Lower leg skin (tissue), 4 donors: Measurements from ENCODE around the gene FLNB. TPM values are rescaled to one million over a fixed set of nuclear protein-coding genes. Genes with fewer than 3 reads are reported as not detected.

Experiments
- DNase-seq, 2 donors: peaks; one replicate each; pipeline ENCODE4 v3.0.0-alpha.2; 2019; ENCODE audit warnings: low spot score in 2 of 2
- H3K4me3 ChIP-seq: fragments of 200-600 bp; sonication (generic); 2 replicates; pipeline ENCODE4 v1.5.1; 2017; ENCODE audit warnings: mild to moderate bottlenecking, low read depth; ENCODE audit not compliant: poor library complexity, severe bottlenecking
- POLR2A ChIP-seq, 2 donors: fragments of 450-650 bp; IDR thresholded peaks; one replicate each; pipeline ENCODE4 v1.6.1; 2016 to 2017; ENCODE audit warnings: antibody characterized with exemption in 2 of 2, mild to moderate bottlenecking in 1 of 2, moderate library complexity in 1 of 2
- WGBS, 2 donors: methylation state at CpG; one replicate each; pipeline ENCODE4 v1.1.5; 2018; 5-methylcytosine and 5-hydroxymethylcytosine counted together
- intact Hi-C: fragments of 100-400 bp; cut with DNase I; formaldehyde crosslinking; loops from one replicate; pipeline ENCODE4 v1.15.0; 2023; ENCODE audit warnings: low total_unique reads
- total RNA-seq, 4 donors: library from RNA; depleted of rRNA; stranded (reverse); fragments of >200 nt; gene quantifications; one replicate each; pipeline ENCODE4 v1.1.0, GENCODE V29; 2016
- TF ChIP-seq, protein P1 (sequence below), 3 donors: fragments of 450-650 bp; IDR thresholded peaks; one replicate each; pipeline ENCODE4 v1.5.1; 2016; ENCODE audit warnings: antibody characterized with exemption in 3 of 3, mild to moderate bottlenecking in 3 of 3, moderate library complexity in 2 of 3

The FLNB gene
- total RNA-seq, 4 donors from 2014 or later = 108 to 155 (median 128) TPM

DNA sequence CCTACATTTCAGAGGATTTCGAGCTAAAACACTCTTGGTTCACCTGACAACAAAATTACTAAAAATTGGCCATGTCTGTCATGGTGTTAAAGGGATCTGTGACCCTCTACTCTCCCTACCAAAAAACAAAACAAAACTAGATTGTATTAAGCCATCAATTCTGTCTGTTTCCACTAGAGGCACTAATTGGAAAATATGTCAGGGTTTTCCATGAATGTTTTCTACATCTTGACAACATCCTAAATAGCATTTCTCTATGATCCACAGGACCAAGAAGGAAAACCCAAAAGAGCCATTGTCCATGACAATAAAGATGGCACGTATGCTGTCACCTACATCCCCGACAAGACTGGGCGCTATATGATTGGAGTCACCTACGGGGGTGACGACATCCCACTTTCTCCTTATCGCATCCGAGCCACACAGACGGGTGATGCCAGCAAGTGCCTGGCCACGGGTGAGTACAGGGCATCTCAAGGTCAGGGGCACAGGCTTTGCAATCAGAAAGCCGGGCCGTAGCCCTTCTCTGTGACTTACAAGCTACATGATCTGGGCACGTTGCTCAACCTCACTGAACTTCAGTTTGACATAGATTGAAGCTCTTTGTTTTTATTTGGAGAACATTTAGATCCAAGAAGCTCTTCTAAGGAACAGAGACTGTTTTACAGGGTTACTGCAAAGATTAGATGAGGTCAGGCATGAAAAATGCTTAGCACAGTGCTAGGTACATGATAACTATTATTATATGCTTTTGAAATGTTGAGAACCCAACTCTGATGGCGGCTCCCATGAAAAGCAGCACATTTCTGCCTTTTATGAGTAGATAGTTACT lies 127.7 kb downstream of the FLNB start:
- 95 to 98% methylated on average over 14 of the region's 14 CpGs for WGBS, 2 donors
- H3K4me3 ChIP-seq = no peak overlapping the region
- TF ChIP-seq, protein P1, sequence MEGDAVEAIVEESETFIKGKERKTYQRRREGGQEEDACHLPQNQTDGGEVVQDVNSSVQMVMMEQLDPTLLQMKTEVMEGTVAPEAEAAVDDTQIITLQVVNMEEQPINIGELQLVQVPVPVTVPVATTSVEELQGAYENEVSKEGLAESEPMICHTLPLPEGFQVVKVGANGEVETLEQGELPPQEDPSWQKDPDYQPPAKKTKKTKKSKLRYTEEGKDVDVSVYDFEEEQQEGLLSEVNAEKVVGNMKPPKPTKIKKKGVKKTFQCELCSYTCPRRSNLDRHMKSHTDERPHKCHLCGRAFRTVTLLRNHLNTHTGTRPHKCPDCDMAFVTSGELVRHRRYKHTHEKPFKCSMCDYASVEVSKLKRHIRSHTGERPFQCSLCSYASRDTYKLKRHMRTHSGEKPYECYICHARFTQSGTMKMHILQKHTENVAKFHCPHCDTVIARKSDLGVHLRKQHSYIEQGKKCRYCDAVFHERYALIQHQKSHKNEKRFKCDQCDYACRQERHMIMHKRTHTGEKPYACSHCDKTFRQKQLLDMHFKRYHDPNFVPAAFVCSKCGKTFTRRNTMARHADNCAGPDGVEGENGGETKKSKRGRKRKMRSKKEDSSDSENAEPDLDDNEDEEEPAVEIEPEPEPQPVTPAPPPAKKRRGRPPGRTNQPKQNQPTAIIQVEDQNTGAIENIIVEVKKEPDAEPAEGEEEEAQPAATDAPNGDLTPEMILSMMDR (IDR thresholded peaks at IDR 0.05) = no peak
- no peak for TF ChIP-seq POLR2A (IDR thresholded peaks at IDR 0.05)
- intact Hi-C loops = no loop called here
- no peak for DNase-seq

DNA sequence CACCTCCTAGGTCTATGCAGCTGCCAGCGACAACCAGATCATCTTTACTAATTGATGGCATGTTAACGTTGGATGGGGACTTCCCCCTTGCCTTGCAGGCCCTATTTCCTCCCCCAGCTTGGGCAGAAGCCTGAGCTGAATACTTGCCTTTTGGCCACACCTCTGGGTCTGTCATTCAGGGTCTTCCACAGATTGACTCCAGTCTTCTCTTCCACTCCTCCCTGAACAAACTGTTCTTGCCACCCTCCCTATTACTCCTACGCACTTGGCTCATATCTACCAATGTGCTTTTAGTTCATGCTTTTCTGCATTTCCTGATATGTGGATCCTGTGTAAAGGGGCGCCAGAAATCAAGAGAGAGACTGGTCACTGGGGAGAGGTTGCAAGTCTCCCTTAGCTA lies 129.1 kb downstream of the FLNB start:
- no peak for DNase-seq
- no peak overlapping the region for H3K4me3 ChIP-seq
- WGBS, 2 donors = 83 to 86% methylated on average over 4 of the region's 4 CpGs
- intact Hi-C loops = no loop called here
- TF ChIP-seq, protein P1 (IDR thresholded peaks at IDR 0.05) = no peak
- TF ChIP-seq POLR2A (IDR thresholded peaks at IDR 0.05) = no peak

DNA sequence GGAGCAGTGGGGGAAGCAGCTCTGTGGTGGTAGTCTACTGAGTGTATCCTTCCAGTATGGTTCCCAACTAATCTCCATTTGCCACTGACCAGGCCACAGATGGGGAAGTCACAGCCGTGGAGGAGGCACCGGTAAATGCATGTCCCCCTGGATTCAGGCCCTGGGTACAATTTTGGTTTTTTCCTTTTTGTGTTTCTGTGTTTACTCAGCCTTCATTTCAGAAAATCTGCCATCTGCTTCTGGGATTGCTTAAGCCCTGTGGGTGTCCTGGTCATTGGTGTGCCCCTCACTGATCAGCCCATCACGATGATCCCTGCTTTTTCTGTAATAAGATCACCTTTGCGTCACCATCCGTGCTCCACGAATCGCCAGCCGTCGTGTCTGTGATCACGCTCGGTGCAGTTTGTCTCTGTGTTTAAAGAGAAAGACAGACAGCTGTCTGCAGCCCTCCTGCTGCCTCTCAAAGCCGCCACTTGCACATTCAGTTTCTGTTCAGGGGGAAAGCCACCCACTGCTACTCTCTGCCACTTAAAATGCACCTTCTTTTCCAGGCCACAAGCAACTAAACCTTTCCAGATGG lies 133.6 kb downstream of the FLNB start:
- H3K4me3 ChIP-seq = no peak overlapping the region
- intact Hi-C loops = no loop called here
- TF ChIP-seq POLR2A (IDR thresholded peaks at IDR 0.05) = no peak
- TF ChIP-seq, protein P1 (IDR thresholded peaks at IDR 0.05) = no peak
- no peak for DNase-seq
- 85 to 86% methylated on average over 12 of the region's 12 CpGs for WGBS, 2 donors

DNA sequence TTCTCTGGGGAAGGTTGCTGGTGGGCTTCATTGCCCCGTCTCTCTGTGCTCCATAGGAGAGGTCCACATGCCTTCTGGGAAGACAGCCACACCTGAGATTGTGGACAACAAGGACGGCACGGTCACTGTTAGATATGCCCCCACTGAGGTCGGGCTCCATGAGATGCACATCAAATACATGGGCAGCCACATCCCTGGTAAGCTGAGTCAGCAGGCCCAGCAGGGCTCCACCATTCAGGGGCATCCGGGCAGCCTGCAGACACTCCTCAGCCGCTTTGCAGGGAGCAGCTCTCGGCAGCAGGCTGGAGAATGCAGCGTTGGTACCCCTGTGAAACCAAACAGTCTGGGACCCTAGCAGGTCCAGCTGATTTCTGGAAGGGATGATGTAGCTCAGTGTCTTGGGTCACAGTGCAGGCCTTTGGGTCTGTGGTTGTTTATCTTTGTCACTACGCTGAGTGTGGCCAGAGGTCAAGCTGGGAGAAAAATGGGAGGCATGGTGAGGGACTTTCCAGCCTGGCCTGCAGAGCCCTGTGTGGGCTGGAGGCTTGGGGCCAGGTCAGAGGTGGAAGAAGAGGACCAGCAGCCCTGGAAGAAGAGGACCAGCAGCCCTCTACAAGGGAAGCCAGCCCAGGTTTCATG lies 135.3 kb downstream of the FLNB start:
- WGBS, 2 donors = 93 to 94% methylated on average over 8 to 9 of the region's 9 CpGs
- no peak overlapping the region for H3K4me3 ChIP-seq
- no peak for DNase-seq
- TF ChIP-seq, protein P1 (IDR thresholded peaks at IDR 0.05) = no peak
- TF ChIP-seq POLR2A (IDR thresholded peaks at IDR 0.05) = no peak
- intact Hi-C loops = no loop called here

DNA sequence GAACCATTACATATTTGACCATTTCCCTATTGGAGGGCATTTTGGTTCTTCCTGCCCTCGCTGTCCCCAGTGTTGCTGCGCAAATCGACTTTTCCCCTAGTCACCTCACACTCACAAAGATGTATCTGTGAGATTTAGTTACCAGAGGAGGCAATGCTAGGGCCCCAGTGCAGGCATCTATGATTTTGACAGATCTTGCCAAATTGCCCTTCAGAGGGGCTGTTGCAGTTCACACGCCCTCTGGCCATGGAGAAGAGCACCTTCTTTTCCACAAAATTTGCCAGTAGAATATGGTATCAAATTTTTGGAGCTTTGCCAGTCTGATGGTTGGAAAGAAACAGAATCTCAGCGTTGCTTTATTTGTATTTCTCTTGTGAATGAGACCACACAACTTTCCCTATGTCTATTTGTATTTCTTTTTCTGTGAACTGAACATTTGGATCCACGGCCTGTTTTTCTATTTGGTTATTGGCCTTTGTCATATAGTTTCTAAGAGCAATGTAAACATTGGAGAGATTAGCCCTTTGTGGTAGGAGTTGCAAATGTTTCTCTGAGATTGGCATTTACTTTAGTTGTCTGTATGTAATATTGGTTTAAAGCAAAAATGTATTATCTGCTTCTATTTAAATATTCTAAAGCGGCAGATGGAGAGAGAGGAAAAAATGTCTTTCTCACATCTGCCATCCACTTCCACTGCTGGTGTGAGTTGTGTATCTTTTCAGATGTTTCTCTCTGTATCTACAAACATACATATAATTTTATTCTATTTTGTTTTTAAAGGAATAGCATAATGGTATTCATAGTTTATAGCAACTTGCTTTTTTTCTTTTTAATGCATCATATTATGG lies 136.5 kb downstream of the FLNB start:
- no peak overlapping the region for H3K4me3 ChIP-seq
- no peak for TF ChIP-seq POLR2A (IDR thresholded peaks at IDR 0.05)
- TF ChIP-seq, protein P1 (IDR thresholded peaks at IDR 0.05) = no peak
- WGBS, 2 donors = 87 to 90% methylated on average over 7 of the region's 7 CpGs
- no peak for DNase-seq
- intact Hi-C loops = no loop called here
